Heart left ventricle (tissue), 16 donors: ENCODE measurements around the gene CEP85L. TPM values are rescaled to one million over a fixed set of nuclear protein-coding genes. Genes with fewer than 3 reads are reported as not detected.

Experiments
- ATAC-seq, 4 donors: fragments of 200-7000 bp; cut with Tn5 transposase; one replicate each; pipeline ENCODE4 v1.9.1; 2020 to 2022; ENCODE audit warnings: moderate library complexity in 4 of 4, mild to moderate bottlenecking in 3 of 4, moderate number of reproducible peaks in 1 of 4
- DNase-seq, 5 donors: peaks; one replicate each; pipeline ENCODE4 v3.0.0-alpha.2; 2020
- H3K27ac ChIP-seq, 12 donors: fragments of 200-600 bp; sonication (generic) in 4 of 12; one replicate each; pipeline versions ENCODE4 v1.5.0 to v1.8.0; 2016 to 2022; ENCODE audit warnings: mild to moderate bottlenecking in 2 of 12
- H3K27me3 ChIP-seq, 9 donors: fragments of 200-600 bp; sonication (generic) in 2 of 9; one replicate each; pipeline versions ENCODE4 v1.5.1 to v1.8.0; 2016 to 2022; ENCODE audit warnings: mild to moderate bottlenecking in 3 of 9
- H3K36me3 ChIP-seq, 9 donors: fragments of 200-600 bp; sonication (generic) in 2 of 9; one replicate each; pipeline versions ENCODE4 v1.5.0 to v1.8.0; 2018 to 2022; ENCODE audit warnings: mild to moderate bottlenecking in 2 of 9
- H3K4me1 ChIP-seq, 12 donors: fragments of 200-600 bp; sonication (generic) in 4 of 12; one replicate each; pipeline versions ENCODE4 v1.5.0 to v1.8.0; 2016 to 2022; ENCODE audit warnings: mild to moderate bottlenecking in 3 of 12
- H3K4me3 ChIP-seq, 12 donors: fragments of 200-600 bp; sonication (generic) in 4 of 12; one replicate each; pipeline versions ENCODE4 v1.5.0 to v1.8.0; 2017 to 2022; ENCODE audit warnings: mild to moderate bottlenecking in 9 of 12, moderate library complexity in 4 of 12
- H3K9me3 ChIP-seq, 12 donors: fragments of 200-600 bp; sonication (generic) in 4 of 12; one replicate each; pipeline versions ENCODE4 v1.5.0 to v1.8.0; 2016 to 2022; ENCODE audit warnings: mild to moderate bottlenecking in 1 of 12
- CTCF ChIP-seq, 12 donors: fragments of 200-600 bp; sonication (generic) in 4 of 12; IDR thresholded peaks; one replicate each; pipeline versions ENCODE4 v1.5.0 to v1.8.0; 2018 to 2022; ENCODE audit warnings: antibody characterized with exemption in 12 of 12, mild to moderate bottlenecking in 5 of 12
- POLR2A ChIP-seq, 2 donors: fragments of 450-650 bp; IDR thresholded peaks; one replicate each; pipeline ENCODE4 v1.6.1; 2017; ENCODE audit warnings: antibody characterized with exemption in 2 of 2, mild to moderate bottlenecking in 2 of 2, moderate library complexity in 2 of 2
- WGBS, 4 donors: extraction: QIAGEN DNeasy Blood & Tissue Kit in 2 of 4; methylation state at CpG; one replicate each; pipeline versions ENCODE4 v1.1.5 to v1.1.7; 2013 to 2018; 5-methylcytosine and 5-hydroxymethylcytosine counted together
- intact Hi-C, 10 donors: fragments of 100-400 bp; cut with DNase I; formaldehyde crosslinking; loops; one replicate each; pipeline versions ENCODE4 v1.11.1 to v1.14.2; 2022
- polyA plus RNA-seq, 2 donors: library from polyadenylated mRNA; stranded (reverse); fragments of 200-250 nt; gene quantifications; one replicate each; pipeline ENCODE4 v1.2.3, GENCODE V29; 2013
- total RNA-seq, 9 donors: library from RNA; depleted of rRNA in 2 of 9; stranded (reverse); fragments of >200 nt in 2 of 9; fragmentation: NEBNext Ultra II Directional in 3 of 9; extraction: Animal tissue kit (Norgen Biotek cat#: 25700) in 3 of 9; gene quantifications; one replicate each; pipeline versions ENCODE4 v1.1.0 to v1.2.4, GENCODE V29; 2016 to 2023
- donor health status: ischemic (EF 13 %, LVEDD 7.1; RV severe dilation, severe dysfunction).
- donor health status: healthy with polysubstance abuse.
- donor health status: DM: no; HTN: yes; CAD: no.
- donor health status: DM: no; HTN: no; CAD: no.
- donor health status: ischemic (EF 25% LVEDD 6.9; RV normal size, moderate dysfunction).
- donor health status: ischemic (EF 25% LVEDD 5.7; RV mildly dilated, moderate dysfunction).
- donor health status: healthy.
- donor health status: DM: yes; HTN: yes; CAD: no.
- donor health status: ischemic (EF 35%, LVEDD 5.7; RV mildly dilated, moderate dysfunction).
- donor health status: nonischemic (EF 11% LVEDD 7.7; RV severe dilation, severe dysfunction).
- donor health status: DM: yes; HTN: yes; CAD: no.
- donor health status: PGD.
- donor health status: ischemic (EF 29% LVEDD 5.4; RV normal size, mild dysfunction).
- donor health status: nonischemic (EF 23%, LVEDD 6.1; RV moderate dilation, normal function).

CEP85L gene
- total and polyA plus RNA-seq, 11 donors = 1.9 to 14.4 (median 7.6) TPM

- intact Hi-C loops = loop anchor here in 1 of 10 donors (5.0 kb wide), 1 partner anchor 89 kb away; no protein-coding TSS in a partner anchor
- Histone ChIP-seq H3K27ac (no peak overlapping the region), H3K36me3 (peaks cover 0 to 24% (median 13%) of the 10 kb centered on the region in 9 donors), H3K4me3 (no peak overlapping the region), H3K9me3 (no peaks in the 10 kb centered on the region), H3K4me1 (peaks cover 0 to 14% (median 0%) of the 10 kb centered on the region in 12 donors), H3K27me3 (no peaks in the 10 kb centered on the region)
- TF ChIP-seq POLR2A (IDR thresholded peaks at IDR 0.05) = no peak
- TF ChIP-seq CTCF (IDR thresholded peaks at IDR 0.05) = no peak
- no peak for DNase-seq
- WGBS, 4 donors = 74 to 84% (median 80%) methylated on average over 2 of the region's 2 CpGs
- no peak for ATAC-seq
Measured at GRCh38 chr6:118460958-118461470, 190.4 kb downstream of the CEP85L start.

DNA sequence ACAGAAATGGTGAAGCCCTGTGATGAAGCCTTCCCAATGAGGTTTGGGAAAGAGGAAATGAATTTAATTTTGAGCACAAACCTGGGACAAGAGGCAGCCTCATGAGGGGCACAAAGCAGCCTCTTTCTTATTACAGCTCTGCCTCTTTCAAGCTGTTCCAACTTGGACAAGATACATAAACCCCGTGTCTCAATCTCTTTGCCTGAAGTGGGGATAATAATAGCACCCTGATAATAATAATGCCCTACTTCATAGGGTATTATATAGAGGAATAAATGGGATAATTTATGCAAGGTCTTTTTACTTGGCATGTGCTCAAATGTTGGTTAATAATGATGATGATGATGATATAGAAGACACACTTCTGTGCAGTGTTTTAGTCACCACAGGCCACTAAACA, 194.4 kb downstream of the CEP85L start:
- H3K9me3 ChIP-seq = peaks cover 0 to 30% (median 15%) of the 10 kb centered on the region in 12 donors
- no peaks in the 10 kb centered on the region for H3K36me3 ChIP-seq
- no peaks in the 10 kb centered on the region for H3K27me3 ChIP-seq
- intact Hi-C loops = loop anchor here in 1 of 10 donors (5.0 kb wide), 1 partner anchor 85 kb away; no protein-coding TSS in a partner anchor
- peaks cover 0 to 4% (median 0%) of the 10 kb centered on the region in 12 donors for H3K4me1 ChIP-seq
- H3K27ac ChIP-seq = peak overlapping the region in 3 of 12 donors; percentile 13 to 20 (median 18)
- no peak for TF ChIP-seq CTCF (IDR thresholded peaks at IDR 0.05)
- DNase-seq (no peak), ATAC-seq (no peak)
- H3K4me3 ChIP-seq = no peak overlapping the region
- WGBS, 4 donors = 35 to 45% (median 43%) methylated on average over 1 of the region's 1 CpG

- no peak for TF ChIP-seq CTCF (IDR thresholded peaks at IDR 0.05)
- no peak for TF ChIP-seq POLR2A (IDR thresholded peaks at IDR 0.05)
- H3K4me3 ChIP-seq = no peak overlapping the region
- peaks cover 0 to 2% (median 0%) of the 10 kb centered on the region in 12 donors for H3K4me1 ChIP-seq
- no peak overlapping the region for H3K27ac ChIP-seq
- H3K27me3 ChIP-seq = no peaks in the 10 kb centered on the region
- no peaks in the 10 kb centered on the region for H3K36me3 ChIP-seq
- ATAC-seq = no peak
- H3K9me3 ChIP-seq = peaks cover 3 to 69% (median 44%) of the 10 kb centered on the region in 12 donors
- no peak for DNase-seq
- intact Hi-C loops = loop anchor here in 1 of 10 donors (5.0 kb wide), 1 partner anchor 45 kb away; no protein-coding TSS in a partner anchor
Measured at GRCh38 chr6:118451839-118452238, 199.6 kb downstream of the CEP85L start.

- no peak overlapping the region for H3K27ac ChIP-seq
- TF ChIP-seq POLR2A (IDR thresholded peaks at IDR 0.05) (no peak), CTCF (IDR thresholded peaks at IDR 0.05) (no peak)
- no peaks in the 10 kb centered on the region for H3K27me3 ChIP-seq
- DNase-seq (no peak), ATAC-seq (no peak)
- H3K9me3 ChIP-seq = peaks cover 0 to 73% (median 26%) of the 10 kb centered on the region in 12 donors
- intact Hi-C loops = no loop called here
- WGBS, 4 donors = 78 to 100% (median 97%) methylated on average over 1 of the region's 1 CpG
- no peak overlapping the region for H3K4me3 ChIP-seq
- H3K36me3 ChIP-seq = no peaks in the 10 kb centered on the region
- no peaks in the 10 kb centered on the region for H3K4me1 ChIP-seq
Measured at GRCh38 chr6:118444796-118445195, 206.6 kb downstream of the CEP85L start.
